GM18520 (cell line): ENCODE results near the gene NHS.

Source experiments
- ATAC-seq: cut with Tn5 transposase; IDR thresholded peaks from one replicate; pipeline ENCODE4 v1.9.1; 2021; ENCODE audit not compliant: unreplicated experiment

NHS gene

GRCh38 chrX:17655211-17656034 is 280.4 kb downstream of the NHS start:
- no peak for ATAC-seq

GRCh38 chrX:17656035-17656418 is 281.0 kb downstream of the NHS start:
- ATAC-seq, result no peak

GRCh38 chrX:17656556-17656955 is 281.6 kb downstream of the NHS start:
- no peak for ATAC-seq

- no peak for ATAC-seq
Observed at GRCh38 chrX:17662391-17662790, 287.4 kb downstream of the NHS start.

- no peak for ATAC-seq
Observed at GRCh38 chrX:17668929-17669328, 293.9 kb downstream of the NHS start.

GRCh38 chrX:17669458-17669857 is 294.5 kb downstream of the NHS start:
- no peak for ATAC-seq

- ATAC-seq, result no peak
Observed at GRCh38 chrX:17669891-17670290, 294.9 kb downstream of the NHS start.

- ATAC-seq, result no peak
Observed at GRCh38 chrX:17670874-17671273, 295.9 kb downstream of the NHS start.

GRCh38 chrX:17674601-17675000 is 299.6 kb downstream of the NHS start:
- no peak for ATAC-seq

GRCh38 chrX:17679261-17679660 is 304.3 kb downstream of the NHS start:
- no peak for ATAC-seq

- no peak for ATAC-seq
Observed at GRCh38 chrX:17679820-17680219, 304.8 kb downstream of the NHS start.

GRCh38 chrX:17680732-17681413 is 305.9 kb downstream of the NHS start:
- ATAC-seq, result no peak

GRCh38 chrX:17682259-17682658 is 307.3 kb downstream of the NHS start:
- no peak for ATAC-seq

GRCh38 chrX:17685026-17685425 is 310.0 kb downstream of the NHS start:
- ATAC-seq, result no peak

GRCh38 chrX:17687648-17688047 is 312.6 kb downstream of the NHS start:
- no peak for ATAC-seq

GRCh38 chrX:17689971-17690409 is 315.0 kb downstream of the NHS start:
- ATAC-seq, result peak; percentile 64

- no peak for ATAC-seq
Observed at GRCh38 chrX:17692709-17693346, 317.8 kb downstream of the NHS start.

GRCh38 chrX:17697191-17697590 is 322.2 kb downstream of the NHS start:
- ATAC-seq, result no peak

- no peak for ATAC-seq
Observed at GRCh38 chrX:17700976-17701375, 326.0 kb downstream of the NHS start.

- ATAC-seq, result no peak
Observed at GRCh38 chrX:17703201-17703600, 328.2 kb downstream of the NHS start.

GRCh38 chrX:17705211-17705610 is 330.2 kb downstream of the NHS start:
- no peak for ATAC-seq

- ATAC-seq, result no peak
Observed at GRCh38 chrX:17706676-17707075, 331.7 kb downstream of the NHS start.
